Measurements from ENCODE around the gene ZNF579. TPM values are rescaled to one million over a fixed set of nuclear protein-coding genes. Genes with fewer than 3 reads are reported as not detected.

Gene ZNF579
- total RNA-seq, 2 experiments from 2014 or later: 6.1 to 11.1 TPM

DNA sequence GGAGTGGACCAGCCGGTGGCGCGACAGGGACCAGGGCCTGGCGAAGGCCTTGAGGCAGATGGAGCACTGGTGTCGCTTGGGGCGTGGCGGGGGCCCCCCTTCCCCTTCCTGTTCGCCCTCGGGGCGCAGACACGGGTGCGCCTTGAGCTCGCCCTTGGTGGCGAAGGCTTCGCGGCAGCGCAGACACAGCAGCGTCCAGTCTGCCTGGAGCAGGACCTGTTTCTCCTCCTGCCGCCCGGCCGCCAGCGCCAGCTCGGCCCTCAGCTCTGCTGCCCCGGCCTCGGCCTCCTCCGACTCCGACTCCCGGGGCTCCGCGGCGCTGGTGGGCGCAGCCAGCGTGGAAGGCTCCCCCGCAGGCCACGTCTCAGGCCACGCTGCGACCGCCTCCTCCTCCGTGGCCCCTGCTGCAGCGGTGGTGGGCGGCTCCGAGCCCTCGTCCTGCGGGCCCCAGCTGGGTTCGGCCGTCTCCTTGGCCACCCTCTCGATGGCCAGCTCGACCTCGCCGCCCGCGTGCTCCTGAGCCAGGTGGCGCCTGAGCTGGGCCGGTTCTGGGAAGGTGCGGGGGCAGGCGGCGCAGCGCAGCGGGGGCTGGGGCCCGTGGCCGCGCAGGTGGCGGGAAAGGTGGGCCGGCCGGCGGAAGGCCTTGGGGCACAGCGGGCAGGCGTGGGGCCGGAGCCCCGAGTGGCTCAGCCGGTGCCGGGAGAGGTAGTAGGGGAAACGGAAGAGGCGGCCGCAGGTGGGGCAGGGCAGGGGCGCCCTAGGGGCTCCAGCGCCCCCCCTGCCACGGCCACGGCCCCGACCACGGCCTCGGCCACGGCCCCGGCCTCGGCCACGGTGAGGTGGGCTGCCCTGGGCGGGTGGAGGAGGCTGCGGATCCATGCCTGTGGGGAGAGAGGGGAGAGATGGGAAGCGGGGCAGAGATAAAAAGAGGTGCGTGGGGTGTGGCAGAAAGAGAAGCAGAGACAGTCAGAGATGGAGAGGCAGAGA is 1.6 kb downstream of the ZNF579 start:
- peak overlapping the region; percentile 91 for H3K4me2 ChIP-seq (ENCODE audit: low read length)
- H3K36me3 ChIP-seq (ENCODE audit: insufficient read depth, low read length): peaks cover 19% of the 10 kb centered on the region
- no TSS peak for BruUV-seq (replicated peaks)
- TF ChIP-seq CTCF (conservative IDR thresholded peaks at IDR 0.05; ENCODE audit: low read length) (no peak), EZH2phosphoT487 (IDR thresholded peaks at IDR 0.05; ENCODE audit: borderline replicate concordance, low read depth, low read length) (no peak)
- intact Hi-C loops (cut with micrococcal nuclease; ENCODE audit: unreplicated experiment): no loop called here
- H3K9me2 ChIP-seq (ENCODE audit: insufficient read depth, low read length): no peaks in the 10 kb centered on the region
- H3K9me3 ChIP-seq (ENCODE audit: low read length): no peaks in the 10 kb centered on the region
- H3K79me2 ChIP-seq (ENCODE audit: insufficient read depth, low read depth, low read length): peaks cover 9% of the 10 kb centered on the region; the same call in 1 of the 2 replicates
- DNase-seq (ENCODE audit: low spot score): no peak
- CTCF ChIA-PET (ENCODE audit: unreplicated experiment): no interaction called here
- peaks cover 4% of the 10 kb centered on the region; the same call in 1 of the 2 replicates for H4K20me1 ChIP-seq (ENCODE audit: insufficient read depth, low read length)
- H2AFZ ChIP-seq (ENCODE audit: low read length): no peak overlapping the region
- peaks cover 12% of the 10 kb centered on the region for H3K4me1 ChIP-seq (ENCODE audit: insufficient read depth, low read length, poor library complexity, severe bottlenecking)
- H3K27ac ChIP-seq (ENCODE audit: low read depth, low read length, poor library complexity, severe bottlenecking): peak overlapping the region; percentile 49
- peak overlapping the region; percentile 88 for H3K4me3 ChIP-seq (ENCODE audit: low read depth, low read length, poor library complexity, severe bottlenecking)
- POLR2A ChIA-PET: no interaction called here

DNA sequence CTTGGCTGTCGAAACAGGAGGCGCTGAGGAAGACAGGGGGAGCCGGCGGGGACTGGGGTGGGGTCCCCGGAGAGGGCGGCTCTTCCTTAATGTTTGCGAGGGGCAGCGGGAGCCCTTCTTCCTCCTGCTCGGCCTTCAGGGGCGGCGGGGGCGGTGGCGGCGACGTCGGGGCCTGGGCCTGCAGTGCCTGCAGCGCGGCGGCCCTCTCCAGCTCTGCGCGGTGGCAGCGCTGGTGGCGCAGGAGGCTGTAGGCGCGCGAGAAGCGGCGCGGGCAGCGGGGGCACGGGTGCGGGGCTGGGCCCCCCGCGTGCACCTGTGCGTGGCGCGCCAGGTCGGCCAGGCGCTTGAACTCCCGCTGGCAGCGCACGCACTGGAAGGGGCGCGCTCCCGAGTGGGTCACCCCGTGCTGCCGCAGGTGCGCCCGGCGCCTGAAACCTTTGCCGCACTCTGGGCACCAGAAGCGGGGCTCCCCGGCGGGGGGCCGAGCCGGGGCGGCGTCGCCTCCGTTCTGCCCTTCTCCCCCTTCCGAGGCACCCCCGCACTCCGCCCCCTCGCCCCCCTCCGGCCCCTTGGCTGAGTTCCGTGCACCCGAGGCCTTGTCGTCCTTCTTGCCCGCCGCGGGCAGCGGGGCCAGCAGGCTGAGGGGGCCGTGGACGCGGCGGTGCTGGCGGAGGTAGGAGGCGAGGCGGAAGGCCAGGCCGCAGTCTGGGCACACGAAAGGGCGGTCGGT is 2.5 kb downstream of the ZNF579 start:
- no TSS peak for BruUV-seq (replicated peaks)
- no peak overlapping the region for H3K4me3 ChIP-seq (ENCODE audit: low read depth, low read length, poor library complexity, severe bottlenecking)
- peaks cover 9% of the 10 kb centered on the region; the same call in 1 of the 2 replicates for H3K79me2 ChIP-seq (ENCODE audit: insufficient read depth, low read depth, low read length)
- peaks cover 19% of the 10 kb centered on the region for H3K36me3 ChIP-seq (ENCODE audit: insufficient read depth, low read length)
- H2AFZ ChIP-seq (ENCODE audit: low read length): no peak overlapping the region
- ChIA-PET CTCF (ENCODE audit: unreplicated experiment) (no interaction called here), POLR2A (no interaction called here)
- TF ChIP-seq EZH2phosphoT487 (IDR thresholded peaks at IDR 0.05; ENCODE audit: borderline replicate concordance, low read depth, low read length) (no peak), CTCF (conservative IDR thresholded peaks at IDR 0.05; ENCODE audit: low read length) (no peak)
- no peak for DNase-seq (ENCODE audit: low spot score)
- H3K9me2 ChIP-seq (ENCODE audit: insufficient read depth, low read length): no peaks in the 10 kb centered on the region
- peaks cover 12% of the 10 kb centered on the region for H3K4me1 ChIP-seq (ENCODE audit: insufficient read depth, low read length, poor library complexity, severe bottlenecking)
- no peak overlapping the region for H3K27ac ChIP-seq (ENCODE audit: low read depth, low read length, poor library complexity, severe bottlenecking)
- H4K20me1 ChIP-seq (ENCODE audit: insufficient read depth, low read length): peaks cover 4% of the 10 kb centered on the region; the same call in 1 of the 2 replicates
- no peak overlapping the region for H3K4me2 ChIP-seq (ENCODE audit: low read length)
- intact Hi-C loops (cut with micrococcal nuclease; ENCODE audit: unreplicated experiment): no loop called here
- H3K9me3 ChIP-seq (ENCODE audit: low read length): no peaks in the 10 kb centered on the region

Data from OCI-LY7 (cell line).